CD4-positive, alpha-beta T cell treated with Interleukin-15 for 4 hours (primary cell): Measurements from ENCODE around the gene COL28A1.
"Not testable (repeated sequence)": the region's sequence is repeated elsewhere in the genome, so short reads cannot be mapped to it uniquely, and the experiment has no call there.

Experiments used
- DNase-seq: peaks from one replicate; pipeline ENCODE4 v3.0.0-alpha.2; 2020; ENCODE audit warnings: low spot score

The COL28A1 gene

GRCh38 chr7:7464991-7465765 lies 70.5 kb downstream of the COL28A1 start:
- not testable (repeated sequence) for DNase-seq

- DNase-seq, result no peak
Measured at GRCh38 chr7:7454000-7454399, 81.7 kb downstream of the COL28A1 start.

- DNase-seq, result no peak
Measured at GRCh38 chr7:7452652-7453051, 83.0 kb downstream of the COL28A1 start.

- DNase-seq, result no peak
Measured at GRCh38 chr7:7452119-7452518, 83.6 kb downstream of the COL28A1 start.

GRCh38 chr7:7449055-7449454 lies 86.6 kb downstream of the COL28A1 start:
- no peak for DNase-seq

- DNase-seq, result no peak
Measured at GRCh38 chr7:7446616-7447015, 89.1 kb downstream of the COL28A1 start.

GRCh38 chr7:7443806-7444350 lies 91.8 kb downstream of the COL28A1 start:
- DNase-seq, result no peak

GRCh38 chr7:7439564-7439963 lies 96.1 kb downstream of the COL28A1 start:
- no peak for DNase-seq

GRCh38 chr7:7438851-7439250 lies 96.8 kb downstream of the COL28A1 start:
- DNase-seq, result no peak

- DNase-seq, result no peak
Measured at GRCh38 chr7:7435978-7436377, 99.7 kb downstream of the COL28A1 start.

- DNase-seq, result no peak
Measured at GRCh38 chr7:7434329-7434728, 101.3 kb downstream of the COL28A1 start.

GRCh38 chr7:7433811-7434210 lies 101.9 kb downstream of the COL28A1 start:
- no peak for DNase-seq

GRCh38 chr7:7432979-7433378 lies 102.7 kb downstream of the COL28A1 start:
- DNase-seq, result no peak

- no peak for DNase-seq
Measured at GRCh38 chr7:7428806-7429205, 106.9 kb downstream of the COL28A1 start.

GRCh38 chr7:7427363-7427762 lies 108.3 kb downstream of the COL28A1 start:
- no peak for DNase-seq

GRCh38 chr7:7426676-7427075 lies 109.0 kb downstream of the COL28A1 start:
- DNase-seq, result no peak

- no peak for DNase-seq
Measured at GRCh38 chr7:7425321-7425720, 110.4 kb downstream of the COL28A1 start.

- peak; percentile 44 for DNase-seq
Measured at GRCh38 chr7:7424151-7424873, 111.4 kb downstream of the COL28A1 start.

GRCh38 chr7:7422641-7423040 lies 113.0 kb downstream of the COL28A1 start:
- no peak for DNase-seq

GRCh38 chr7:7421826-7422225 lies 113.8 kb downstream of the COL28A1 start:
- DNase-seq, result no peak

- no peak for DNase-seq
Measured at GRCh38 chr7:7418997-7419396, 116.7 kb downstream of the COL28A1 start.

- DNase-seq, result no peak
Measured at GRCh38 chr7:7417851-7418250, 117.8 kb downstream of the COL28A1 start.

- DNase-seq, result no peak
Measured at GRCh38 chr7:7417414-7417813, 118.3 kb downstream of the COL28A1 start.
